ENCODE data around the gene LAMA2. TPM values are rescaled to one million over a fixed set of nuclear protein-coding genes. Genes with fewer than 3 reads are reported as not detected.

Gene LAMA2
- total RNA-seq, 1 donor from 2014 or later, result 18.0 TPM

DNA sequence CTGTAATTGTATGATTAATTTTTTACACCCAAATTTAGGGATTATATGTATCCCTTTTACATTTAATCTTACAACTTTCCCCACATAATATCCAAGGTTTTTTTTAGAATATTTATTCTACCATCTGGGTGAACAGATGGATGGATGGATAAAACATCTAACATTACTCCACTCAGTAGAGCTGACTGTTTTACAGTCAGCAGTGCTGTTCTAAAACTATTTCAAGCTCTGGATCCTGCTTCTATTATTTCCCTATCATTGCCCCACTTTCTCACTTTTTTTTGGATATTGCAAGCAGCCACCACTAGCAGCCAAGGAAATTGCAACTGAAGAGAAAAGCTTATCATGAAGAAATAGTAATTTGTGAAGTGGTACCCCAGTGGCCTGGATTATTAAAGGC is 653.3 kb downstream of the LAMA2 start:
- Mint-ChIP-seq H3K27me3 (ENCODE audit: unreplicated experiment) (no peaks in the 10 kb centered on the region), H3K9me3 (ENCODE audit: unreplicated experiment) (peaks cover 12% of the 10 kb centered on the region), H3K4me1 (ENCODE audit: unreplicated experiment) (peaks cover 4% of the 10 kb centered on the region), H3K4me3 (ENCODE audit: unreplicated experiment) (no peak overlapping the region), H3K27ac (ENCODE audit: unreplicated experiment) (no peak overlapping the region), H3K36me3 (ENCODE audit: unreplicated experiment) (no peaks in the 10 kb centered on the region)
- TF ChIP-seq, protein P1, sequence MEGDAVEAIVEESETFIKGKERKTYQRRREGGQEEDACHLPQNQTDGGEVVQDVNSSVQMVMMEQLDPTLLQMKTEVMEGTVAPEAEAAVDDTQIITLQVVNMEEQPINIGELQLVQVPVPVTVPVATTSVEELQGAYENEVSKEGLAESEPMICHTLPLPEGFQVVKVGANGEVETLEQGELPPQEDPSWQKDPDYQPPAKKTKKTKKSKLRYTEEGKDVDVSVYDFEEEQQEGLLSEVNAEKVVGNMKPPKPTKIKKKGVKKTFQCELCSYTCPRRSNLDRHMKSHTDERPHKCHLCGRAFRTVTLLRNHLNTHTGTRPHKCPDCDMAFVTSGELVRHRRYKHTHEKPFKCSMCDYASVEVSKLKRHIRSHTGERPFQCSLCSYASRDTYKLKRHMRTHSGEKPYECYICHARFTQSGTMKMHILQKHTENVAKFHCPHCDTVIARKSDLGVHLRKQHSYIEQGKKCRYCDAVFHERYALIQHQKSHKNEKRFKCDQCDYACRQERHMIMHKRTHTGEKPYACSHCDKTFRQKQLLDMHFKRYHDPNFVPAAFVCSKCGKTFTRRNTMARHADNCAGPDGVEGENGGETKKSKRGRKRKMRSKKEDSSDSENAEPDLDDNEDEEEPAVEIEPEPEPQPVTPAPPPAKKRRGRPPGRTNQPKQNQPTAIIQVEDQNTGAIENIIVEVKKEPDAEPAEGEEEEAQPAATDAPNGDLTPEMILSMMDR (IDR thresholded peaks at IDR 0.05), result no peak
- DNase-seq (ENCODE audit: extremely low spot score, unreplicated experiment), result no peak

DNA sequence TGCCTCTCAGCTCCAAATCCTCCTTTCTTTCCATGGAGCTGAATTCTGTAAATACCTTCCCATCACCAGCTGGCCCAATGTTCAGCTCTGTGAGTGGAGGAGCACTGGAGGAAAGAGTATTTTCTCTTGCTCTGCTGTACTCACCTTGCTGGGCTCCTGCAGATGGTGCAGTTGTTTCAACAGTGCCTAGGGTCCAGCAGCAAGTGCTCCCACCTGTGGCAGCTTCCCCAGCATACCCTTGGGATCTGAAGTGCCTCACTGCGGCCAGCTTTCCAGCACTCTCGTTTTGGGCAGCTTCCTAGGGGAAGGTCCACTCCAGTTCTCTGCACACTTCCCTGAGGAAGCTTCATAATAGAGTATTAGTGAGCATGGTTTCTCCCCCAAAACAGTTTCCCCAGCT is 656.1 kb downstream of the LAMA2 start:
- peaks cover 4% of the 10 kb centered on the region for H3K9me3 Mint-ChIP-seq (ENCODE audit: unreplicated experiment)
- no peak for DNase-seq (ENCODE audit: extremely low spot score, unreplicated experiment)
- no peak overlapping the region for H3K4me3 Mint-ChIP-seq (ENCODE audit: unreplicated experiment)
- H3K27ac Mint-ChIP-seq (ENCODE audit: unreplicated experiment), result no peak overlapping the region
- H3K27me3 Mint-ChIP-seq (ENCODE audit: unreplicated experiment), result no peaks in the 10 kb centered on the region
- no peaks in the 10 kb centered on the region for H3K36me3 Mint-ChIP-seq (ENCODE audit: unreplicated experiment)
- TF ChIP-seq, protein P1 (IDR thresholded peaks at IDR 0.05), result no peak
- peaks cover 4% of the 10 kb centered on the region for H3K4me1 Mint-ChIP-seq (ENCODE audit: unreplicated experiment)

DNA sequence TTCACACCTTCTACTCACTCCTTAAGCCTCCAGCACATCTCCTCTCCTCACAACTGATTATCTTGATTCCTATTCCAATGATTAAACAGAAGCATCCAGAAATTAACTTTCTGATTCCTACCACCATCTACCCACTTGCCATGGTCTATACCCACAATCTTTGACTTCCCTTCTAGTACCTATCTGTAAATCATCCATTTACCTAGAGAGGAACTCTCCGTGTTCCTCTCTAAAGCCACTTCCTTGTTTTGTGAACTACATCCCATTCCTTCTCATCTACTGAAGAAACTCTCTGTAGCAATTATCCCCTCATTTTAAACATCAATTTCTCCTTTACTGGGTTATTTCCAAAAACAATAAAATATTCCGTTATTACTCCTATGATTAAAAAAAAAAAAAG is 659.8 kb downstream of the LAMA2 start:
- Mint-ChIP-seq H3K36me3 (ENCODE audit: unreplicated experiment) (peaks cover 5% of the 10 kb centered on the region), H3K27ac (ENCODE audit: unreplicated experiment) (no peak overlapping the region), H3K9me3 (ENCODE audit: unreplicated experiment) (peaks cover 9% of the 10 kb centered on the region), H3K4me3 (ENCODE audit: unreplicated experiment) (no peak overlapping the region), H3K27me3 (ENCODE audit: unreplicated experiment) (no peaks in the 10 kb centered on the region), H3K4me1 (ENCODE audit: unreplicated experiment) (no peaks in the 10 kb centered on the region)
- DNase-seq (ENCODE audit: extremely low spot score, unreplicated experiment), result no peak
- TF ChIP-seq, protein P1 (IDR thresholded peaks at IDR 0.05), result no peak

DNA sequence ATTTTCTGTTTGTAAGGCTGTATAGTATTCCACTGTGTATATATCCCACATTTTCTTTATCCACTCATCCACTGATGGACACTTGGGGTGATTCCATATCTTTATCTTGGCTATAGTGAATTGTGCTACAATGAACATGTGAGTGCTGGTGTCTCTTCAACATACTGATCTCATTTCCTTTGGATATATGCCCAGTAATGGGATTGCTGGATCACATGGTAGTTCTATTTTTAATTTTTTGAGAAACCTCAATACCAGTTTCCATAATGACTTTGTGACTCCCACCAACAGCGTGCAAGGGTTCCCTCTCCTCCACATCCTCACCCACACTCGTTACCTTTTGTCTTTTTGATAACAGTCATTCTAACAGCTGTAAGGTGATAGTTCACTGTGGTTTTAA is 661.0 kb downstream of the LAMA2 start:
- no peak for DNase-seq (ENCODE audit: extremely low spot score, unreplicated experiment)
- no peaks in the 10 kb centered on the region for H3K4me1 Mint-ChIP-seq (ENCODE audit: unreplicated experiment)
- H3K9me3 Mint-ChIP-seq (ENCODE audit: unreplicated experiment), result peaks cover 9% of the 10 kb centered on the region
- H3K27me3 Mint-ChIP-seq (ENCODE audit: unreplicated experiment), result no peaks in the 10 kb centered on the region
- H3K4me3 Mint-ChIP-seq (ENCODE audit: unreplicated experiment), result no peak overlapping the region
- H3K27ac Mint-ChIP-seq (ENCODE audit: unreplicated experiment), result no peak overlapping the region
- peaks cover 5% of the 10 kb centered on the region for H3K36me3 Mint-ChIP-seq (ENCODE audit: unreplicated experiment)
- TF ChIP-seq, protein P1 (IDR thresholded peaks at IDR 0.05), result no peak

DNA sequence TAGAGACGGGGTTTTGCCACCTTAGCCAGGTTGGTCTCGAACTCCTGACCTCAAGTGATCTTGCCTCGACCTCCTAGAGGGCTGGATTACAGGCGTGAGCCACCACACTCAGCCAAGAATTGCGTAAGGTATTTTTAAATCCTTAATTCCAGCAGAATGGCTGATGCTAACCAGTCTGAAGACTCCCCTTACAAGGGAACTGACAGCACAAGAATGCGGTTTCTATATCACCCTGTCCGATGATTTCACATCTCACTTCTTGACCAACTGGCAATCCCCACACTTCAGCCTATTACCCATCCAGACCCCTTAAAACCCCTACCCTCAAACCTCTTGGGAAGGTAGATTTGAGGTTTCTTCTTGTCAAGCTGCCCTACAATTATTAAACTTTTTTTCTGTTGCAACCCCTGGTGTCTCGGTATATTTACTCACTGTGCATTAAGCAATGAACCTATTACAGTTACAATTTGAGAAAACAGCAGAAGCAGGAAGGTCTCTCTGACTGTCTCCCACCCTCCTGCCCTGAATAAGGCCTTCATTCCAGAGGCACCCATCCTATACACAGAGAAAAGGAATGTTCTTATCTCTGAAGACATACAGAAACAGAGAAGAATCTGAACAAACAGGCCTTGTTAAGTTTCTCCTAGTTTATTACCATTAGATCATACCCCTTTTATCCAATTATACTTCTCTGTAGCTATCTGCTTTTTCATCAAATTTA is 662.1 kb downstream of the LAMA2 start:
- Mint-ChIP-seq H3K36me3 (ENCODE audit: unreplicated experiment) (peaks cover 5% of the 10 kb centered on the region), H3K27ac (ENCODE audit: unreplicated experiment) (no peak overlapping the region), H3K27me3 (ENCODE audit: unreplicated experiment) (no peaks in the 10 kb centered on the region), H3K4me3 (ENCODE audit: unreplicated experiment) (no peak overlapping the region), H3K4me1 (ENCODE audit: unreplicated experiment) (no peaks in the 10 kb centered on the region), H3K9me3 (ENCODE audit: unreplicated experiment) (peaks cover 9% of the 10 kb centered on the region)
- no peak for DNase-seq (ENCODE audit: extremely low spot score, unreplicated experiment)
- TF ChIP-seq, protein P1 (IDR thresholded peaks at IDR 0.05), result no peak

All from osteocyte (in vitro differentiated cells).